Stomach (tissue), 4 donors: ENCODE results near the gene RMND5A.

Experiments used
- CTCF ChIP-seq, 7 experiments: fragments of 450-650 bp in 4 of 7; fragments of 200-600 bp in 3 of 7; sonication (generic) in 3 of 7; IDR thresholded peaks; one replicate each; pipeline ENCODE4 v1.5.1; 2016 to 2019; ENCODE audit warnings: antibody characterized with exemption in 7 of 7, control low read depth in 2 of 7, mild to moderate bottlenecking in 1 of 7
- POLR2AphosphoS5 ChIP-seq, 3 donors: sonication (generic); formaldehyde crosslinking; IDR thresholded peaks; one replicate each; pipeline ENCODE4 v1.6.1; 2016; ENCODE audit warnings: antibody characterized with exemption in 3 of 3

GRCh38 chr2:86747711-86748639 is 27.9 kb downstream of the RMND5A start:
- TF ChIP-seq CTCF (IDR thresholded peaks at IDR 0.05) (no peak), POLR2AphosphoS5 (IDR thresholded peaks at IDR 0.05) (no peak)
